SU-DHL-6 (cell line): Measurements from ENCODE around the gene BEST2.

Experiments
- H2AFZ ChIP-seq: fragments of 200-600 bp; sonication (generic); 2 replicates; pipeline ENCODE4 v1.6.1; 2014; ENCODE audit warnings: low read depth, mild to moderate bottlenecking, moderate library complexity, mixed read lengths, antibody characterized with exemption, low read length; ENCODE audit not compliant: severe bottlenecking
- H3F3A ChIP-seq: fragments of 200-600 bp; shearing (Covaris generic); 2 replicates; pipeline ENCODE4 v1.6.0; 2016; ENCODE audit warnings: antibody characterized with exemption, mild to moderate bottlenecking; ENCODE audit not compliant: insufficient read depth
- H3K27ac ChIP-seq: fragments of 200-600 bp; sonication (generic); 2 replicates; pipeline ENCODE4 v1.5.1; 2016; ENCODE audit warnings: low read depth, mild to moderate bottlenecking, low read length, moderate library complexity, mixed read lengths
- H3K27me3 ChIP-seq: fragments of 200-600 bp; sonication (generic), shearing (Covaris generic); 2 replicates; pipeline ENCODE4 v1.6.0; 2014; ENCODE audit warnings: mild to moderate bottlenecking, low read length
- H3K36me3 ChIP-seq: fragments of 200-600 bp; sonication (generic); 2 replicates; pipeline ENCODE4 v1.6.1; 2014; ENCODE audit warnings: mild to moderate bottlenecking, low read length, mixed read lengths
- H3K4me2 ChIP-seq: fragments of 300-600, 200-600 bp; shearing (Covaris generic), sonication (generic); 2 replicates; pipeline ENCODE4 v1.6.0; 2014; ENCODE audit warnings: low read length, low read depth, mild to moderate bottlenecking; ENCODE audit not compliant: poor library complexity, severe bottlenecking
- H3K4me3 ChIP-seq: fragments of 200-600 bp; sonication (generic); 2 replicates; pipeline ENCODE4 v1.5.1; 2014; ENCODE audit warnings: antibody characterized with exemption, low read length, mild to moderate bottlenecking, mixed read lengths; ENCODE audit not compliant: insufficient read depth, poor library complexity, severe bottlenecking
- H3K79me2 ChIP-seq: fragments of 200-600 bp; sonication (generic); 2 replicates; pipeline ENCODE4 v1.6.1; 2014; ENCODE audit warnings: mild to moderate bottlenecking, low read length, moderate library complexity; ENCODE audit not compliant: insufficient read depth
- H3K9ac ChIP-seq: fragments of 200-600 bp; sonication (generic); 2 replicates; pipeline ENCODE4 v1.7.0; 2014; ENCODE audit warnings: mild to moderate bottlenecking, low read length
- H3K9me2 ChIP-seq: fragments of 200-600 bp; sonication (generic); replicated peaks from 2 replicates; pipeline ENCODE4 v1.6.1; 2014; ENCODE audit warnings: low read length; ENCODE audit not compliant: insufficient read depth
- H3K9me3 ChIP-seq: fragments of 200-600 bp; sonication (generic); 2 replicates; pipeline ENCODE4 v1.6.1; 2014; ENCODE audit warnings: low read length, mixed read lengths; ENCODE audit not compliant: insufficient read depth
- H4K20me1 ChIP-seq: fragments of 200-600 bp; sonication (generic); 2 replicates; pipeline ENCODE4 v1.6.1; 2014; ENCODE audit warnings: low read depth, mild to moderate bottlenecking, antibody characterized with exemption, low read length, moderate library complexity, mixed read lengths
- EZH2phosphoT487 ChIP-seq: fragments of 200-600 bp; sonication (generic), shearing (Covaris generic); conservative IDR thresholded peaks from 2 replicates; pipeline ENCODE4 v1.6.1; 2018; ENCODE audit warnings: mild to moderate bottlenecking, antibody characterized with exemption, low read length, moderate library complexity, mixed read lengths
- TF ChIP-seq, protein P1 (sequence below): fragments of 200-600 bp; sonication (generic); IDR thresholded peaks from one replicate; pipeline ENCODE4 v1.5.1; 2017; ENCODE audit warnings: antibody characterized with exemption, mild to moderate bottlenecking, low read length, moderate library complexity; ENCODE audit not compliant: insufficient read depth, poor library complexity, severe bottlenecking

Gene BEST2

GRCh38 chr19:12721656-12722565 is 29.7 kb upstream of the BEST2 start:
- Histone ChIP-seq H4K20me1 (peaks cover 7% of the 10 kb centered on the region; the same call in 1 of the 2 replicates), H2AFZ (no peak overlapping the region), H3K9me2 (no peaks in the 10 kb centered on the region), H3K9me3 (no peaks in the 10 kb centered on the region), H3K27me3 (no peaks in the 10 kb centered on the region), H3K36me3 (peaks cover 4% of the 10 kb centered on the region; the same call in 1 of the 2 replicates), H3K4me3 (peak overlapping the region; percentile 79), H3K4me2 (peak overlapping the region; percentile 87), H3K79me2 (peaks cover 65% of the 10 kb centered on the region), H3K9ac (peak overlapping the region; percentile 87), H3K27ac (peak overlapping the region; percentile 74), H3F3A (peaks cover 6% of the 10 kb centered on the region)
- no peak for TF ChIP-seq EZH2phosphoT487
- TF ChIP-seq, protein P1, sequence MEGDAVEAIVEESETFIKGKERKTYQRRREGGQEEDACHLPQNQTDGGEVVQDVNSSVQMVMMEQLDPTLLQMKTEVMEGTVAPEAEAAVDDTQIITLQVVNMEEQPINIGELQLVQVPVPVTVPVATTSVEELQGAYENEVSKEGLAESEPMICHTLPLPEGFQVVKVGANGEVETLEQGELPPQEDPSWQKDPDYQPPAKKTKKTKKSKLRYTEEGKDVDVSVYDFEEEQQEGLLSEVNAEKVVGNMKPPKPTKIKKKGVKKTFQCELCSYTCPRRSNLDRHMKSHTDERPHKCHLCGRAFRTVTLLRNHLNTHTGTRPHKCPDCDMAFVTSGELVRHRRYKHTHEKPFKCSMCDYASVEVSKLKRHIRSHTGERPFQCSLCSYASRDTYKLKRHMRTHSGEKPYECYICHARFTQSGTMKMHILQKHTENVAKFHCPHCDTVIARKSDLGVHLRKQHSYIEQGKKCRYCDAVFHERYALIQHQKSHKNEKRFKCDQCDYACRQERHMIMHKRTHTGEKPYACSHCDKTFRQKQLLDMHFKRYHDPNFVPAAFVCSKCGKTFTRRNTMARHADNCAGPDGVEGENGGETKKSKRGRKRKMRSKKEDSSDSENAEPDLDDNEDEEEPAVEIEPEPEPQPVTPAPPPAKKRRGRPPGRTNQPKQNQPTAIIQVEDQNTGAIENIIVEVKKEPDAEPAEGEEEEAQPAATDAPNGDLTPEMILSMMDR: no peak

GRCh38 chr19:12722566-12723380 is 28.8 kb upstream of the BEST2 start:
- peaks cover 6% of the 10 kb centered on the region for H3F3A ChIP-seq
- no peaks in the 10 kb centered on the region for H3K9me2 ChIP-seq
- peaks cover 4% of the 10 kb centered on the region; the same call in 1 of the 2 replicates for H3K36me3 ChIP-seq
- H3K9ac ChIP-seq: peak overlapping the region; percentile 87
- peaks cover 57% of the 10 kb centered on the region for H3K79me2 ChIP-seq
- no peaks in the 10 kb centered on the region for H3K9me3 ChIP-seq
- TF ChIP-seq, protein P1: no peak
- TF ChIP-seq EZH2phosphoT487: no peak
- H3K4me3 ChIP-seq: peak overlapping the region; percentile 79
- peak overlapping the region; percentile 42 for H2AFZ ChIP-seq
- H3K27me3 ChIP-seq: no peaks in the 10 kb centered on the region
- H4K20me1 ChIP-seq: peaks cover 7% of the 10 kb centered on the region; the same call in 1 of the 2 replicates
- H3K4me2 ChIP-seq: peak overlapping the region; percentile 87
- peak overlapping the region; percentile 74 for H3K27ac ChIP-seq

DNA sequence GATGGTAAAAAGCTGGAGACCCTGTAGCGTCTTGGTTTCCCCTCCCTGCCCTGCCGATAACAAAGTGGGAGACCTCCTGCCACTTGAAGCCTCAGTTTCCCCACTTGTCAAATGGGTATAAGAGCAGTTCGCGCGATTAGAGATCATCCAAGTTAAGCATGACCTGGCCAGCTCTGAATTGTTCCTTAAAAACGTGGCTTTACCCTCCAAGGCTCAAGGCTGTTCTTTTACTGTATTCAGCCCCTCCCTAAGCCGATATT is 28.3 kb upstream of the BEST2 start:
- Histone ChIP-seq H3K27me3 (no peaks in the 10 kb centered on the region), H3K27ac (peak overlapping the region; percentile 74), H2AFZ (peak overlapping the region; percentile 24), H3K4me3 (peak overlapping the region; percentile 79), H3K4me2 (peak overlapping the region; percentile 87), H3K36me3 (peaks cover 4% of the 10 kb centered on the region; the same call in 1 of the 2 replicates), H3F3A (peaks cover 6% of the 10 kb centered on the region), H3K79me2 (peaks cover 54% of the 10 kb centered on the region), H3K9me3 (no peaks in the 10 kb centered on the region), H3K9ac (peak overlapping the region; percentile 87), H3K9me2 (no peaks in the 10 kb centered on the region), H4K20me1 (peaks cover 7% of the 10 kb centered on the region; the same call in 1 of the 2 replicates)
- no peak for TF ChIP-seq EZH2phosphoT487
- TF ChIP-seq, protein P1: no peak
